ENCODE measurements around the gene AGPAT2. TPM values are rescaled to one million over a fixed set of nuclear protein-coding genes. Genes with fewer than 3 reads are reported as not detected.

Gene AGPAT2
- total RNA-seq, 2 donors from 2014 or later = 197 to 372 TPM

- DNase-seq = no peak
- no peaks in the 10 kb centered on the region for H3K36me3 ChIP-seq
- no peak overlapping the region for H3K27ac ChIP-seq
- H3K27me3 ChIP-seq = no peaks in the 10 kb centered on the region
- H3K9me3 ChIP-seq = no peaks in the 10 kb centered on the region
- no peak overlapping the region for H3K4me3 ChIP-seq
- H3K9ac ChIP-seq (ENCODE audit: low read depth in 2 of 2, low read length in 2 of 2) = peak overlapping the region in 1 of 2 donors; percentile 19
- intact Hi-C loops (cut with DNase I) = no loop called here
- TF ChIP-seq CTCF (IDR thresholded peaks at IDR 0.05) = no peak
- peaks cover 36% of the 10 kb centered on the region for H3K4me1 ChIP-seq
These were observed 4.3 kb upstream of the AGPAT2 start for GRCh38 chr9:136691316-136692184.

- intact Hi-C loops (cut with DNase I) = no loop called here
- Histone ChIP-seq H3K36me3 (no peaks in the 10 kb centered on the region), H3K4me1 (peaks cover 37% of the 10 kb centered on the region), H3K27me3 (no peaks in the 10 kb centered on the region), H3K9ac (ENCODE audit: low read depth in 2 of 2, low read length in 2 of 2) (peak overlapping the region in 1 of 2 donors; percentile 19), H3K4me3 (no peak overlapping the region), H3K9me3 (no peaks in the 10 kb centered on the region), H3K27ac (no peak overlapping the region)
- TF ChIP-seq CTCF (IDR thresholded peaks at IDR 0.05) = no peak
- no peak for DNase-seq
These were observed 3.6 kb upstream of the AGPAT2 start for GRCh38 chr9:136690806-136691261.

- TF ChIP-seq CTCF (IDR thresholded peaks at IDR 0.05) = no peak
- intact Hi-C loops (cut with DNase I) = no loop called here
- Histone ChIP-seq H3K27ac (no peak overlapping the region), H3K4me3 (no peak overlapping the region), H3K4me1 (peaks cover 37% of the 10 kb centered on the region), H3K27me3 (no peaks in the 10 kb centered on the region), H3K9ac (ENCODE audit: low read depth in 2 of 2, low read length in 2 of 2) (no peak overlapping the region), H3K36me3 (no peaks in the 10 kb centered on the region), H3K9me3 (no peaks in the 10 kb centered on the region)
- no peak for DNase-seq
These were observed 3.0 kb upstream of the AGPAT2 start for GRCh38 chr9:136690104-136690805.

- Histone ChIP-seq H3K9ac (ENCODE audit: low read depth in 2 of 2, low read length in 2 of 2) (peak overlapping the region in 1 of 2 donors; percentile 61), H3K36me3 (no peaks in the 10 kb centered on the region), H3K27ac (no peak overlapping the region), H3K9me3 (no peaks in the 10 kb centered on the region), H3K27me3 (no peaks in the 10 kb centered on the region), H3K4me3 (no peak overlapping the region), H3K4me1 (peaks cover 29% of the 10 kb centered on the region)
- TF ChIP-seq CTCF (IDR thresholded peaks at IDR 0.05) = no peak
- DNase-seq = no peak
- intact Hi-C loops (cut with DNase I) = no loop called here
These were observed 1.8 kb upstream of the AGPAT2 start for GRCh38 chr9:136689108-136689460.

GRCh38 chr9:136688274-136689107, 1.2 kb upstream of the AGPAT2 start:
- DNase-seq = no peak
- peak overlapping the region; percentile 96 for H3K4me3 ChIP-seq
- peak overlapping the region; percentile 61 to 66 for H3K9ac ChIP-seq (ENCODE audit: low read depth in 2 of 2, low read length in 2 of 2)

More at GRCh38 chr9:136688274-136689107, 1.2 kb upstream of the AGPAT2 start:
- peak overlapping the region; percentile 89 for H3K27ac ChIP-seq
- no peaks in the 10 kb centered on the region for H3K27me3 ChIP-seq
- intact Hi-C loops (cut with DNase I) = no loop called here
- H3K9me3 ChIP-seq = no peaks in the 10 kb centered on the region
- no peak for TF ChIP-seq CTCF (IDR thresholded peaks at IDR 0.05)
- peaks cover 29% of the 10 kb centered on the region for H3K4me1 ChIP-seq
- H3K36me3 ChIP-seq = no peaks in the 10 kb centered on the region

All from colonic mucosa (tissue), 4 donors.